Adrenal gland (tissue), 12 donors: ENCODE data around the gene SCARB1. TPM values are rescaled to one million over a fixed set of nuclear protein-coding genes. Genes with fewer than 3 reads are reported as not detected.

Experiments used
- DNase-seq, 7 donors: peaks; one replicate each; pipeline ENCODE4 v3.0.0-alpha.2; 2019 to 2020
- H3K27ac ChIP-seq, 5 donors: fragments of 200-600 bp; sonication (generic) in 4 of 5; 1 replicate in 3 of 5; 2 replicates in 2 of 5; pipeline versions ENCODE4 v1.5.1 to v1.8.0; 2016 to 2020; ENCODE audit warnings: mild to moderate bottlenecking in 1 of 5
- H3K27me3 ChIP-seq: fragments of 200-600 bp; 2 replicates; pipeline ENCODE4 v1.8.0; 2021
- H3K36me3 ChIP-seq, 2 donors: fragments of 200-600 bp; replicated peaks in 1 of 2; 1 replicate in 1 of 2; 2 replicates in 1 of 2; pipeline versions ENCODE4 v1.5.1 to v1.8.0; 2018 to 2022
- H3K4me1 ChIP-seq, 2 donors: fragments of 200-600 bp; replicated peaks in 1 of 2; 1 replicate in 1 of 2; 2 replicates in 1 of 2; pipeline versions ENCODE4 v1.5.1 to v1.8.0; 2018 to 2021
- H3K4me3 ChIP-seq, 4 donors: fragments of 200-600 bp; sonication (generic) in 3 of 4; one replicate each; pipeline ENCODE4 v1.5.1; 2016 to 2018
- H3K9me3 ChIP-seq, 3 donors: fragments of 200-600 bp; sonication (generic) in 1 of 3; replicated peaks in 1 of 3; 1 replicate in 2 of 3; 2 replicates in 1 of 3; pipeline versions ENCODE4 v1.5.1 to v1.8.0; 2016 to 2021
- POLR2A ChIP-seq, 2 donors: fragments of 450-650 bp; IDR thresholded peaks; one replicate each; pipeline ENCODE4 v1.6.1; 2017; ENCODE audit warnings: antibody characterized with exemption in 2 of 2, mild to moderate bottlenecking in 2 of 2, moderate library complexity in 1 of 2
- WGBS, 4 donors: extraction: QIAGEN DNeasy Blood & Tissue Kit in 2 of 4; methylation state at CpG; one replicate each; pipeline versions ENCODE4 v1.1.5 to v1.1.7; 2013 to 2017; 5-methylcytosine and 5-hydroxymethylcytosine counted together
- intact Hi-C, 2 donors: fragments of 100-400 bp; cut with DNase I; formaldehyde crosslinking; loops; one replicate each; pipeline versions ENCODE4 v1.14.1 to v1.15.0; 2022 to 2023
- polyA plus RNA-seq, 3 donors: library from polyadenylated mRNA; stranded (reverse); fragments of 200-250 nt in 2 of 3; fragments of 350-450 nt in 1 of 3; fragmentation: Illumina TruSeq in 1 of 3; extraction: RNeasy Lipid Tissue Mini Kit (QIAGEN cat#74804) in 1 of 3; gene quantifications; one replicate each; pipeline ENCODE4 v1.2.3, GENCODE V29; 2013 to 2014
- total RNA-seq, 9 donors: library from RNA; depleted of rRNA in 4 of 9; stranded (reverse); fragments of >200 nt in 4 of 9; fragments of 120-200 nt in 1 of 9; fragmentation: NEBNext Ultra II Directional in 1 of 9; extraction: Animal tissue kit (Norgen Biotek cat#: 25700) in 1 of 9; gene quantifications; one replicate each; pipeline versions ENCODE4 v1.1.0 to v1.2.4, GENCODE V29; 2013 to 2023
- TF ChIP-seq, protein P1 (sequence below), 6 experiments: fragments of 450-650 bp in 4 of 6; fragments of 200-600 bp in 2 of 6; sonication (generic) in 1 of 6; IDR thresholded peaks; 1 replicate in 5 of 6; 2 replicates in 1 of 6; pipeline versions ENCODE4 v1.5.1 to v1.8.0; 2016 to 2021; ENCODE audit warnings: antibody characterized with exemption in 6 of 6, mild to moderate bottlenecking in 2 of 6, moderate library complexity in 1 of 6
- donor health status: healthy with polysubstance abuse.
- donor health status: Bipolar disorder and iron deficiency.
- donor health status: DM: yes; HTN: yes; CAD: no.
- donor health status: DM: no; HTN: no; CAD: no.
- donor health status: DM: no; HTN: no; CAD: no.
- donor health status: DM: yes; HTN: yes; CAD: no.

SCARB1 gene
- total and polyA plus RNA-seq, 12 donors = 213 to 8,580 (median 1,325) TPM

DNA sequence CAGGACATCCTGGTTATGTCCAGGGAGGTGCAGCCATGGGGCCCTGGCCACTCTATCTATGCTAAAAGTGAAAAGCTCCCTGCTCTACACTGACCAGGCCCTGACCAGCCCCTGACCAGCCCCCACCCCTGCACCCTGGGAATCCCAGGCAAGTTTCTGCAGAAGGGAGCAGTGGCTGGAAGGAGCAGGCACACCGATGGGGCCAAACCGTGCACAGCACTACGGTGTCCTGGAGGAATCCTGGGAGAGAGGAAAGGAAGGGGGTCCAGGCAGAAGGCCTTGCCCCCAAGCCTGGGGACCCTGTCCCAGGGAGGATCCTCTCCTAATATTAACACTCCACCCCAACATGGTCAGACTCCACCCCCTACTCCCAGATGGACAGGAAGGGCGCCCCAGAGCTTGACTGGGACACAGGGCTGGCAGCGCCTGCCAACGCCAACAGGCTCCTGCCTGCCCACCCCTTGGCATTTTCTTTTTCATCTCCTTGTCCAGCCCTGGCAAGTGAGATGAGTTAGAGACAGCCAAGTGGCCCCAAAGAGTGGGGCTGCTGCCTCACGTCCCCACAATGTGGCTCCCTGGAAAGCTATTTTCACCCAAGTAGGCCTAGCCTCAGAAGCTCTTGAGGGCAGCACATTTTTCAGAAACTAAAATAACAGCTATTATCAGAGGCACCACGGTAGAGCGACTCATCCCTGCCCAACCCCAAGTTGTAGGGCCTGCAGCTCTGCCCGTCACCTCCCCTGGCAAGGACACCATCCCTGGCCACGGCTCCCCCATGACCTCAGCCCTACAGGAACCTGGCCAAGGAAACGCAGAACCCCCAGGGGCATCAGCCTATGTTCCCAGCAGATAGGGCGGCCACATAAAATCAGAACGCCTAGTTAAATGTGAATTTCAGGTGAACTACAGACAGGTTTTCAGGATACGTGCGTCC, 82.6 kb downstream of the SCARB1 start:
- H3K4me3 ChIP-seq = no peak overlapping the region
- WGBS, 4 donors = 42 to 81% (median 69%) methylated on average over 10 to 16 of the region's 16 CpGs
- H3K9me3 ChIP-seq = no peaks in the 10 kb centered on the region
- peaks cover 0 to 42% of the 10 kb centered on the region in 2 donors for H3K36me3 ChIP-seq
- H3K27me3 ChIP-seq = no peaks in the 10 kb centered on the region
- H3K27ac ChIP-seq = peak overlapping the region; percentile 38 to 91 (median 62)
- intact Hi-C loops = no loop called here
- TF ChIP-seq, protein P1, sequence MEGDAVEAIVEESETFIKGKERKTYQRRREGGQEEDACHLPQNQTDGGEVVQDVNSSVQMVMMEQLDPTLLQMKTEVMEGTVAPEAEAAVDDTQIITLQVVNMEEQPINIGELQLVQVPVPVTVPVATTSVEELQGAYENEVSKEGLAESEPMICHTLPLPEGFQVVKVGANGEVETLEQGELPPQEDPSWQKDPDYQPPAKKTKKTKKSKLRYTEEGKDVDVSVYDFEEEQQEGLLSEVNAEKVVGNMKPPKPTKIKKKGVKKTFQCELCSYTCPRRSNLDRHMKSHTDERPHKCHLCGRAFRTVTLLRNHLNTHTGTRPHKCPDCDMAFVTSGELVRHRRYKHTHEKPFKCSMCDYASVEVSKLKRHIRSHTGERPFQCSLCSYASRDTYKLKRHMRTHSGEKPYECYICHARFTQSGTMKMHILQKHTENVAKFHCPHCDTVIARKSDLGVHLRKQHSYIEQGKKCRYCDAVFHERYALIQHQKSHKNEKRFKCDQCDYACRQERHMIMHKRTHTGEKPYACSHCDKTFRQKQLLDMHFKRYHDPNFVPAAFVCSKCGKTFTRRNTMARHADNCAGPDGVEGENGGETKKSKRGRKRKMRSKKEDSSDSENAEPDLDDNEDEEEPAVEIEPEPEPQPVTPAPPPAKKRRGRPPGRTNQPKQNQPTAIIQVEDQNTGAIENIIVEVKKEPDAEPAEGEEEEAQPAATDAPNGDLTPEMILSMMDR (IDR thresholded peaks at IDR 0.05) = no peak
- peak in 1 of 2 donors; percentile 27 for TF ChIP-seq POLR2A (IDR thresholded peaks at IDR 0.05)
- DNase-seq = peak; percentile 61 to 84 (median 81)
- peaks cover 20 to 41% of the 10 kb centered on the region in 2 donors for H3K4me1 ChIP-seq

- Histone ChIP-seq H3K27me3 (no peaks in the 10 kb centered on the region), H3K27ac (peak overlapping the region in 4 of 5 donors; percentile 58 to 91 (median 76)), H3K4me3 (no peak overlapping the region), H3K4me1 (peaks cover 23 to 48% of the 10 kb centered on the region in 2 donors), H3K9me3 (no peaks in the 10 kb centered on the region), H3K36me3 (peaks cover 0 to 35% of the 10 kb centered on the region in 2 donors)
- intact Hi-C loops = no loop called here
- 59 to 91% (median 82%) methylated on average over 3 of the region's 3 CpGs; no CpG with 5 or more reads in 1 of the 4 donors for WGBS, 4 donors
- DNase-seq = no peak
- TF ChIP-seq POLR2A (IDR thresholded peaks at IDR 0.05) = no peak
- TF ChIP-seq, protein P1 (IDR thresholded peaks at IDR 0.05) = no peak
These were observed 83.3 kb downstream of the SCARB1 start for GRCh38 chr12:124780336-124780735.

DNA sequence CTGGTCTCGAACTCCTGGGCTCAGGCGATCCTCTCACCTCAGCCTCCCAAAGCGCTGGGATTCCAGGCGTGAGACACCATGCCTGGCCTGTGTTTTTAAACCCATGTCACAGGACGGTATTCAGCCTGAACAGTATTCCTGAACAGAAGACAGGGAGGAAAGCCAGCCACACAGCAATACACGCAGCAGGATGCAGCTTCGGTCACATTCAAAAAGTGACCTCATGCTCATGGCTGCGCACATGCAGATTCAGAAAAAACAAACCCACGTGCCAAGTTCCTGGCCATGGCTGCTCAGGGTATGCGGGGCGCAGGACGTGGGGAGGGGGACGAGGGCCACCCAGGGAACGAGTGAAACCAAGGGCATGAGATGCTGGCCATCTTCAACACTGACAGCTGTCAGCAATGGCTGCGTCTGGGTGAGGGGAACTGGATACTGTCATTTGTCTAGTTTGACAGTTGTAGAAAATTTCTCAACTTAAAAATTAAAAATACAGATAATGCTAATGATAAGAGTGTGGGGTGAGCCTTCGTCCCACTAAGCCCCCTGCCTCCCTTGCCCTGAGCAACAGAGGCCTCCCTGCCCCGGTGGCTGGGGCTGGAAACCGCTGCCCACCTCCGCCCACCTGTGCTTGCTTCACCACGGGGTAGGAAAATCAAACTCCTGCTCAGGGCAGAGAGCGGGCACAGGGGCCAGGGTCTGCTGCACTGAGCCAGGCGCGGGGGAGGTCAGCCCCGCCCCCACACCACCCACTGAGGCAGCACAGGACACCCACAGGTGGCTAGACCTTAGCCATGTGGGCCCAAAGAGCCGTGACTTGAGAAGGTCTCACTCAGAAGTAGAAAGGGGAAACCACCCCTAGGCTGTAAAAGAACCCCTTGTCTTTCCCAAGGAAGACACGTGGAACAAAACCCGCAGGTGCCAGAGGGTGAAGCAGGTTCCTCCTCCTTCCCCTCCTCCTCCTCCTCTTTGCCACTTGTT, 84.2 kb downstream of the SCARB1 start:
- H3K27ac ChIP-seq = peak overlapping the region; percentile 57 to 95 (median 89)
- intact Hi-C loops = no loop called here
- no peaks in the 10 kb centered on the region for H3K27me3 ChIP-seq
- 70 to 77% (median 74%) methylated on average over 23 to 27 of the region's 27 CpGs for WGBS, 4 donors
- H3K4me1 ChIP-seq = peaks cover 32 to 57% of the 10 kb centered on the region in 2 donors
- peak in 1 of 7 donors; percentile 64 for DNase-seq
- TF ChIP-seq POLR2A (IDR thresholded peaks at IDR 0.05) = no peak
- TF ChIP-seq, protein P1 (IDR thresholded peaks at IDR 0.05) = no peak
- H3K36me3 ChIP-seq = peaks cover 0 to 26% of the 10 kb centered on the region in 2 donors
- no peak overlapping the region for H3K4me3 ChIP-seq
- H3K9me3 ChIP-seq = no peaks in the 10 kb centered on the region
